DND-41 (cell line): ENCODE data around the gene CRCP.

Source experiments
- ATAC-seq: fragments of 200-7000 bp; cut with Tn5 transposase; 3 replicates; pipeline ENCODE4 v1.9.1; 2021; ENCODE audit warnings: low read depth; ENCODE audit not compliant: insufficient read depth
- DNase-seq: peaks from one replicate; pipeline ENCODE4 v3.0.0-alpha.2; 2020
- H2AFZ ChIP-seq: 2 replicates; pipeline ENCODE4 v1.6.0; 2012; ENCODE audit warnings: low read depth, low read length
- H3K27ac ChIP-seq: 2 replicates; pipeline ENCODE4 v1.5.1; 2012; ENCODE audit warnings: low read length, inconsistent platforms
- H3K27me3 ChIP-seq: fragments of 200-600 bp; sonication (generic); 2 replicates; pipeline ENCODE4 v1.6.0; 2012; ENCODE audit warnings: low read length, mild to moderate bottlenecking, inconsistent platforms; ENCODE audit not compliant: insufficient read depth, poor library complexity
- H3K36me3 ChIP-seq: 2 replicates; pipeline ENCODE4 v1.5.1; 2012; ENCODE audit warnings: low read length, inconsistent platforms; ENCODE audit not compliant: insufficient read depth
- H3K4me1 ChIP-seq: 2 replicates; pipeline ENCODE4 v1.5.1; 2012; ENCODE audit warnings: mild to moderate bottlenecking, low read length; ENCODE audit not compliant: insufficient read depth
- H3K4me2 ChIP-seq: 2 replicates; pipeline ENCODE4 v1.6.0; 2012; ENCODE audit warnings: mild to moderate bottlenecking, moderate library complexity, low read length, inconsistent platforms; ENCODE audit not compliant: insufficient read depth
- H3K4me3 ChIP-seq, 2 experiments: fragments of 200-600 bp in 1 of 2; shearing (Covaris generic) in 1 of 2; 2 replicates each; pipeline ENCODE4 v1.5.1; 2012 to 2016; ENCODE audit warnings: inconsistent platforms in 2 of 2, low read length in 2 of 2, mild to moderate bottlenecking in 2 of 2, low read depth in 1 of 2, moderate library complexity in 1 of 2
- H3K79me2 ChIP-seq: 2 replicates; pipeline ENCODE4 v1.6.0; 2012; ENCODE audit warnings: low read length, inconsistent platforms; ENCODE audit not compliant: insufficient read depth
- H3K9ac ChIP-seq: 2 replicates; pipeline ENCODE4 v1.6.0; 2012; ENCODE audit warnings: low read depth, mild to moderate bottlenecking, inconsistent platforms, low read length, moderate library complexity
- H3K9me3 ChIP-seq: 2 replicates; pipeline ENCODE4 v1.5.1; 2012; ENCODE audit warnings: low read length, moderate library complexity, mild to moderate bottlenecking, inconsistent platforms; ENCODE audit not compliant: insufficient read depth, severe bottlenecking
- H4K20me1 ChIP-seq: 2 replicates; pipeline ENCODE4 v1.6.0; 2012; ENCODE audit warnings: low read length; ENCODE audit not compliant: insufficient read depth
- EZH2 ChIP-seq: IDR thresholded peaks from 3 replicates; pipeline ENCODE4 v1.6.1; 2012; ENCODE audit warnings: borderline replicate concordance, low read depth, mild to moderate bottlenecking, moderate library complexity, low read length, inconsistent platforms; ENCODE audit not compliant: severe bottlenecking
- TF ChIP-seq, protein P1 (sequence below): IDR thresholded peaks from 2 replicates; pipeline ENCODE4 v1.5.1; 2012; ENCODE audit warnings: borderline replicate concordance, low read length, moderate library complexity, mild to moderate bottlenecking; ENCODE audit not compliant: poor library complexity, severe bottlenecking; ENCODE audit errors: extremely low read depth

The CRCP gene

DNA sequence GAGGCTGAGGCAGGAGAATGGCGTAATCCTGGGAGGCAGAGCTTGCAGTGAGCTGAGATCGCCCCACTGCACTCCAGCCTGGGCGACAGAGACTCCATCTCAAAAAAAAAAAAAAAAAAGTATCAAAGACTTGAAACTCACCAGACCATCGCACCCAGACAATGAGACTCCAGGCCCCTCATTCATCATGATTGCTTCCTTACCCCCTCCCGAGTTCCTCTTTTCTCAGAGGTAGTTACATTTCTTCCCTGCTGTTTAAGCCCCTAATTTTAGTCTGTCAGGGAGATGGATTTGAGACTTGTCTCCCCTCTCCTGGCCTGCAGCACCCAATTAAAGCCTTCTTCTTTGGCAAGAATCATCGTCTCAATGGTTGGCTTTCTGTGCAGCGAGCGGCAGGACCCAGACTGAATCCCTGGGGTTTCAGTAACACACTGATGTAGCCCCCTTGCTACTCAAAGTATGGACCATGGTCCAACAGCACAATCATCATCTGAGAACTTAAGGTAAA lies 71.1 kb downstream of the CRCP start:
- Histone ChIP-seq H2AFZ (no peak overlapping the region), H3K9ac (no peak overlapping the region), H3K4me1 (no peaks in the 10 kb centered on the region), H3K36me3 (no peaks in the 10 kb centered on the region), H4K20me1 (no peaks in the 10 kb centered on the region), H3K27me3 (no peaks in the 10 kb centered on the region), H3K4me2 (no peak overlapping the region), H3K4me3 (no peak overlapping the region), H3K27ac (no peak overlapping the region), H3K79me2 (no peaks in the 10 kb centered on the region), H3K9me3 (no peaks in the 10 kb centered on the region)
- ATAC-seq (no peak), DNase-seq (no peak)
- TF ChIP-seq EZH2, result no peak
- TF ChIP-seq, protein P1, sequence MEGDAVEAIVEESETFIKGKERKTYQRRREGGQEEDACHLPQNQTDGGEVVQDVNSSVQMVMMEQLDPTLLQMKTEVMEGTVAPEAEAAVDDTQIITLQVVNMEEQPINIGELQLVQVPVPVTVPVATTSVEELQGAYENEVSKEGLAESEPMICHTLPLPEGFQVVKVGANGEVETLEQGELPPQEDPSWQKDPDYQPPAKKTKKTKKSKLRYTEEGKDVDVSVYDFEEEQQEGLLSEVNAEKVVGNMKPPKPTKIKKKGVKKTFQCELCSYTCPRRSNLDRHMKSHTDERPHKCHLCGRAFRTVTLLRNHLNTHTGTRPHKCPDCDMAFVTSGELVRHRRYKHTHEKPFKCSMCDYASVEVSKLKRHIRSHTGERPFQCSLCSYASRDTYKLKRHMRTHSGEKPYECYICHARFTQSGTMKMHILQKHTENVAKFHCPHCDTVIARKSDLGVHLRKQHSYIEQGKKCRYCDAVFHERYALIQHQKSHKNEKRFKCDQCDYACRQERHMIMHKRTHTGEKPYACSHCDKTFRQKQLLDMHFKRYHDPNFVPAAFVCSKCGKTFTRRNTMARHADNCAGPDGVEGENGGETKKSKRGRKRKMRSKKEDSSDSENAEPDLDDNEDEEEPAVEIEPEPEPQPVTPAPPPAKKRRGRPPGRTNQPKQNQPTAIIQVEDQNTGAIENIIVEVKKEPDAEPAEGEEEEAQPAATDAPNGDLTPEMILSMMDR, result no peak

DNA sequence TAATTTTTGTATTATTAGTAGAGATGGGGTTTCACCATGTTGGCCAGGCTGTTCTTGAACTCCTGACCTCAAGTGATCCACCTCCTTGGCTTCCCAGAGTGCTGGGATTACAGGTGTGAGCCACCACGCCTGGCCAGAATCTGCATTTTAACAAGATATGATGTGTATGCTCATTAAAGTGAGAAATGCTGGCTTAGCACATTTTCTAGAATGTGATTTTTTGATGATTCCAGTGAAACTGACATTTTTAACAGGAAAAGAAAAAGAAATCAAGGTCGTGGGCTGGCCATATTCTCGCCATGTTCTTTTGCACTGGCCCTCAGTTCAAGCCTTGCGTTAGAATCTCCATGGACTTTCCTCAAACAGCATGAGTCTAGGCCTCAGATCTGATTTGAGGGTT lies 72.3 kb downstream of the CRCP start:
- TF ChIP-seq, protein P1, result no peak
- TF ChIP-seq EZH2, result no peak
- no peak overlapping the region for H2AFZ ChIP-seq
- H3K36me3 ChIP-seq, result no peaks in the 10 kb centered on the region
- no peak for DNase-seq
- no peaks in the 10 kb centered on the region for H3K79me2 ChIP-seq
- no peaks in the 10 kb centered on the region for H3K27me3 ChIP-seq
- ATAC-seq, result no peak
- no peak overlapping the region for H3K27ac ChIP-seq
- no peaks in the 10 kb centered on the region for H3K9me3 ChIP-seq
- H3K4me3 ChIP-seq, result no peak overlapping the region
- no peak overlapping the region for H3K9ac ChIP-seq
- no peak overlapping the region for H3K4me2 ChIP-seq
- no peaks in the 10 kb centered on the region for H3K4me1 ChIP-seq
- H4K20me1 ChIP-seq, result no peaks in the 10 kb centered on the region

DNA sequence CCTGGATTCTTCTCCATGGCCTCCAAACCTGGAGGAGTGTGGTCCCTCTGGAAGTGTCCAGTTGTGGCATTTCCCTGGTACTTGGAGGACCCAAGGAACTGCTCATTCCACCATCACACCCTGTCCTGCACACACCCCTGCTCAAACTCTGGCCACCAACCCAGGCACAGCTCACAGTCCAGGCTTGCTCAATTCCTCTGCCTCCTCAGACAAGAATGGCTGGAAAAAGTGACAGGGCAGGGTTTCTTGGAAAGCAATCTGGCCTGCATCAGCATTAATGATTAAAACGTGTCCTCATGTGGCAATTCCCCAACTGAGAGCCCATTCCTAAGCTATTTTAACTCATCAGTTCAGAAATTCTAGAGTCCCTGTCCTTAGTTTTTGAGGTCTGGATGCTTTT lies 73.3 kb downstream of the CRCP start:
- Histone ChIP-seq H2AFZ (no peak overlapping the region), H3K4me1 (no peaks in the 10 kb centered on the region), H3K9ac (no peak overlapping the region), H4K20me1 (no peaks in the 10 kb centered on the region), H3K27ac (no peak overlapping the region), H3K79me2 (no peaks in the 10 kb centered on the region), H3K36me3 (no peaks in the 10 kb centered on the region), H3K9me3 (no peaks in the 10 kb centered on the region), H3K27me3 (no peaks in the 10 kb centered on the region), H3K4me3 (no peak overlapping the region), H3K4me2 (no peak overlapping the region)
- TF ChIP-seq, protein P1, result no peak
- TF ChIP-seq EZH2, result no peak
- DNase-seq (no peak), ATAC-seq (no peak)

DNA sequence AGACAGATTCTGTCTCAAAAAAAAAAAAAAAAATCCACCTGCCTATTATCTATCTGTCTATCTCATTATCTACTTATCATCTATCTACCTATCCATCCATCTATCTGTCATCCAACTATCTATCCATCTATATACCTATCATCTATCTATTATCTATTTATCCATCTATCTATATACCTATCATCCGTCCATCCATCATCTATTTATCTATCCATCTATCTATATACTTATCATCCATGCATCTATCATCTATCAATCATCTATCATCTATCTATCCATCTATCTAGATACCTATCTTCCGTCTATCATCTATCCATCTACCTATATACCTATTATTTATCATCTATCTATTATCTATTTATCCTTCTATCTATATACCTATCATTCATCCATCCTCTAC lies 74.0 kb downstream of the CRCP start:
- DNase-seq (no peak), ATAC-seq (no peak)
- H3K36me3 ChIP-seq, result no peaks in the 10 kb centered on the region
- H3K4me3 ChIP-seq, result no peak overlapping the region
- H3K4me1 ChIP-seq, result no peaks in the 10 kb centered on the region
- H2AFZ ChIP-seq, result no peak overlapping the region
- H3K27me3 ChIP-seq, result no peaks in the 10 kb centered on the region
- H3K27ac ChIP-seq, result no peak overlapping the region
- TF ChIP-seq EZH2, result no peak
- TF ChIP-seq, protein P1, result no peak
- H4K20me1 ChIP-seq, result no peaks in the 10 kb centered on the region
- H3K4me2 ChIP-seq, result no peak overlapping the region
- no peaks in the 10 kb centered on the region for H3K9me3 ChIP-seq
- no peak overlapping the region for H3K9ac ChIP-seq
- H3K79me2 ChIP-seq, result no peaks in the 10 kb centered on the region
